HCT116 (cell line): ENCODE results near the gene LDAH. TPM values are rescaled to one million over a fixed set of nuclear protein-coding genes. Genes with fewer than 3 reads are reported as not detected.

Experiments used
- ATAC-seq: fragments of 200-7000 bp; cut with Tn5 transposase; 2 replicates; pipeline ENCODE4 v1.9.1; 2020; ENCODE audit warnings: mild to moderate bottlenecking, moderate library complexity
- BruUV-seq: library from RNA; stranded (reverse); fragments of 400-500 nt; replicated peaks from 2 replicates; lab custom pipeline; 2021; lab: Mats Ljungman, UMichigan
- CTCF ChIA-PET: fragments of 300-600 bp; sonication (Branson Sonifier 250); formaldehyde crosslinking; loops from one replicate; lab custom pipeline; 2021; ENCODE audit warnings: antibody characterized with exemption; lab: Charles Lee
- POLR2A ChIA-PET: fragments of 300-600, 350-600 bp; sonication (Branson Sonifier 250); formaldehyde crosslinking; loops from one replicate; lab custom pipeline; 2021; ENCODE audit warnings: antibody characterized with exemption; lab: Charles Lee
- RAD21 ChIA-PET, 2 experiments: fragments of 300-600 bp; sonication (Branson Sonifier 250); formaldehyde crosslinking; loops; one replicate each; lab custom pipeline; 2023; ENCODE audit warnings: low total read pairs in 2 of 2; ENCODE audit not compliant: uncharacterized antibody in 2 of 2, unreplicated experiment in 2 of 2, low non-redundant PET in 1 of 2; lab: Charles Lee
- DNase-seq: peaks from one replicate; pipeline ENCODE4 v3.0.0-alpha.2; 2010; ENCODE audit warnings: low read depth, low spot score
- H2AFZ ChIP-seq: fragments of 200-600 bp; shearing (Covaris generic), sonication (generic); 2 replicates; pipeline ENCODE4 v1.6.1; 2017; ENCODE audit warnings: low read depth, mixed run types, mixed read lengths, antibody characterized with exemption, low read length; ENCODE audit not compliant: poor library complexity, severe bottlenecking
- H3K27ac ChIP-seq: 2 replicates; pipeline ENCODE4 v1.5.1; 2012; ENCODE audit warnings: low read depth, low read length
- H3K27me3 ChIP-seq: fragments of 200-600 bp; sonication (generic); 2 replicates; pipeline ENCODE4 v1.6.1; 2016; ENCODE audit warnings: mixed run types, low read length, mixed read lengths; ENCODE audit not compliant: insufficient read depth
- H3K36me3 ChIP-seq, 2 experiments: fragments of 200-500 bp in 1 of 2; fragments of 200-600 bp in 1 of 2; sonication (Bioruptor generic) in 1 of 2; sonication (generic) in 1 of 2; 2 replicates each; pipeline versions ENCODE4 v1.5.1 to v1.6.1; 2014 to 2016; ENCODE audit warnings: low read length in 2 of 2, inconsistent platforms in 1 of 2, mixed read lengths in 1 of 2, mixed run types in 1 of 2; ENCODE audit not compliant: insufficient read depth in 2 of 2, control insufficient read depth in 1 of 2
- H3K4me1 ChIP-seq, 2 experiments: fragments of 200-600 bp in 1 of 2; sonication (generic) in 1 of 2; 2 replicates each; pipeline versions ENCODE4 v1.5.1 to v1.6.1; 2012 to 2017; ENCODE audit warnings: low read length in 2 of 2, inconsistent platforms in 1 of 2, mild to moderate bottlenecking in 1 of 2, mixed read lengths in 1 of 2, mixed run types in 1 of 2, moderate library complexity in 1 of 2; ENCODE audit not compliant: insufficient read depth in 2 of 2, control insufficient read depth in 1 of 2
- H3K4me2 ChIP-seq: fragments of 200-600 bp; sonication (generic); 2 replicates; pipeline ENCODE4 v1.6.1; 2017; ENCODE audit warnings: mixed run types, low read length, mixed read lengths
- H3K4me3 ChIP-seq, 2 experiments: fragments of 200-600 bp in 1 of 2; sonication (generic) in 1 of 2; replicated peaks in 1 of 2; 2 replicates each; pipeline ENCODE4 v1.5.1; 2011 to 2016; ENCODE audit warnings: low read length in 2 of 2, control low read depth in 1 of 2, low read depth in 1 of 2, mild to moderate bottlenecking in 1 of 2, mixed read lengths in 1 of 2, mixed run types in 1 of 2
- H3K79me2 ChIP-seq: fragments of 200-600 bp; sonication (generic); 2 replicates; pipeline ENCODE4 v1.6.1; 2017; ENCODE audit warnings: mild to moderate bottlenecking, mixed run types, low read length, moderate library complexity, mixed read lengths; ENCODE audit not compliant: insufficient read depth
- H3K9ac ChIP-seq: fragments of 200-600 bp; sonication (generic); 2 replicates; pipeline ENCODE4 v1.6.1; 2016; ENCODE audit warnings: low read length, mixed read lengths
- H3K9me2 ChIP-seq: fragments of 200-600 bp; sonication (generic), shearing (Covaris generic); 2 replicates; pipeline ENCODE4 v1.6.1; 2017; ENCODE audit warnings: mixed run types, mild to moderate bottlenecking, moderate library complexity; ENCODE audit not compliant: insufficient read depth
- H3K9me3 ChIP-seq, 2 experiments: fragments of 200-500 bp in 1 of 2; fragments of 200-600 bp in 1 of 2; sonication (Bioruptor generic) in 1 of 2; sonication (generic) in 1 of 2; 2 replicates each; pipeline ENCODE4 v1.6.1; 2014 to 2017; ENCODE audit warnings: low read length in 2 of 2, mixed read lengths in 2 of 2, inconsistent platforms in 1 of 2, low read depth in 1 of 2, mild to moderate bottlenecking in 1 of 2, mixed run types in 1 of 2, moderate library complexity in 1 of 2; ENCODE audit not compliant: control insufficient read depth in 1 of 2, insufficient read depth in 1 of 2
- H4K20me1 ChIP-seq: fragments of 200-600 bp; sonication (generic), shearing (Covaris generic); 2 replicates; pipeline ENCODE4 v1.6.1; 2017; ENCODE audit warnings: mixed run types, mild to moderate bottlenecking, moderate library complexity; ENCODE audit not compliant: insufficient read depth
- CEBPB ChIP-seq: IDR thresholded peaks from 2 replicates; pipeline ENCODE4 v1.6.1; 2012; ENCODE audit warnings: low read depth
- CTCF ChIP-seq, 3 experiments: fragments of 200-600 bp in 1 of 3; sonication (generic) in 1 of 3; IDR thresholded peaks in 2 of 3; conservative IDR thresholded peaks in 1 of 3; 2 replicates each; pipeline ENCODE4 v1.5.1; 2012 to 2017; ENCODE audit warnings: low read depth in 2 of 3, low read length in 2 of 3, antibody characterized with exemption in 1 of 3, borderline replicate concordance in 1 of 3, control low read depth in 1 of 3, mild to moderate bottlenecking in 1 of 3, mixed read lengths in 1 of 3, mixed run types in 1 of 3, moderate library complexity in 1 of 3; ENCODE audit not compliant: insufficient read depth in 1 of 3
- EGR1 ChIP-seq: IDR thresholded peaks from 2 replicates; pipeline ENCODE4 v1.6.1; 2012; ENCODE audit warnings: low read depth
- EZH2phosphoT487 ChIP-seq: fragments of 200-600 bp; IDR thresholded peaks from 2 replicates; pipeline ENCODE4 v1.6.1; 2018; ENCODE audit warnings: antibody characterized with exemption, borderline replicate concordance
- FOSL1 ChIP-seq: IDR thresholded peaks from 2 replicates; pipeline ENCODE4 v1.6.1; 2012; ENCODE audit warnings: low read depth
- SP1 ChIP-seq: IDR thresholded peaks from 2 replicates; pipeline ENCODE4 v1.6.1; 2012; ENCODE audit warnings: low read depth
- SRF ChIP-seq: IDR thresholded peaks from 2 replicates; pipeline ENCODE4 v1.6.1; 2012; ENCODE audit warnings: low read depth
- TCF7L2 ChIP-seq: IDR thresholded peaks from 2 replicates; pipeline ENCODE4 v1.7.0; 2011; ENCODE audit warnings: borderline replicate concordance, inconsistent platforms; ENCODE audit not compliant: insufficient read depth, insufficient read length; ENCODE audit errors: extremely low read depth
- YY1 ChIP-seq: IDR thresholded peaks from 2 replicates; pipeline ENCODE4 v1.6.1; 2011; ENCODE audit warnings: low read length, low read depth, moderate library complexity, mild to moderate bottlenecking; ENCODE audit not compliant: insufficient replicate concordance; ENCODE audit errors: extremely low read depth
- ZFX ChIP-seq: fragments of 450-650 bp; IDR thresholded peaks from 2 replicates; pipeline ENCODE4 v1.6.1; 2017
- intact Hi-C: fragments of 100-400 bp; cut with micrococcal nuclease; formaldehyde crosslinking; loops from 2 replicates; pipeline ENCODE4 v1.10.0; 2022
- total RNA-seq: library from RNA; stranded (reverse); gene quantifications from one replicate; pipeline ENCODE4 v1.2.1, GENCODE V29; 2021; ENCODE audit not compliant: unreplicated experiment
- TF ChIP-seq, protein P1 (sequence below): IDR thresholded peaks from 2 replicates; pipeline ENCODE4 v1.6.1; 2012
- TF ChIP-seq, protein P2 (sequence below): IDR thresholded peaks from 2 replicates; pipeline ENCODE4 v1.6.1; 2011; ENCODE audit warnings: mild to moderate bottlenecking, low read length, moderate library complexity; ENCODE audit not compliant: insufficient replicate concordance; ENCODE audit errors: extremely low read depth

The LDAH gene
- total RNA-seq, 1 experiment from 2014 or later = 25.7 TPM

- Histone ChIP-seq H4K20me1 (no peaks in the 10 kb centered on the region), H3K9me3 (no peaks in the 10 kb centered on the region), H3K9ac (no peak overlapping the region), H3K4me2 (no peak overlapping the region), H2AFZ (no peak overlapping the region), H3K27ac (no peak overlapping the region)
- ChIA-PET CTCF (interaction anchor here (1.0 to 2.1 kb wide), 3 partner anchors 17 to 350 kb away, joined by 3 to 12 read pairs (median 6); no protein-coding TSS in a partner anchor), POLR2A (no interaction called here)
- BruUV-seq = no TSS peak
- no peak for DNase-seq
- TF ChIP-seq, protein P1, sequence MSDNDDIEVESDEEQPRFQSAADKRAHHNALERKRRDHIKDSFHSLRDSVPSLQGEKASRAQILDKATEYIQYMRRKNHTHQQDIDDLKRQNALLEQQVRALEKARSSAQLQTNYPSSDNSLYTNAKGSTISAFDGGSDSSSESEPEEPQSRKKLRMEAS = no peak
- no peak for TF ChIP-seq EZH2phosphoT487
- no peak for TF ChIP-seq YY1
- TF ChIP-seq ZFX = no peak
- TF ChIP-seq TCF7L2 = no peak
- no peak for TF ChIP-seq FOSL1
- TF ChIP-seq SRF = no peak
- no peak for TF ChIP-seq CEBPB
- TF ChIP-seq, protein P2, sequence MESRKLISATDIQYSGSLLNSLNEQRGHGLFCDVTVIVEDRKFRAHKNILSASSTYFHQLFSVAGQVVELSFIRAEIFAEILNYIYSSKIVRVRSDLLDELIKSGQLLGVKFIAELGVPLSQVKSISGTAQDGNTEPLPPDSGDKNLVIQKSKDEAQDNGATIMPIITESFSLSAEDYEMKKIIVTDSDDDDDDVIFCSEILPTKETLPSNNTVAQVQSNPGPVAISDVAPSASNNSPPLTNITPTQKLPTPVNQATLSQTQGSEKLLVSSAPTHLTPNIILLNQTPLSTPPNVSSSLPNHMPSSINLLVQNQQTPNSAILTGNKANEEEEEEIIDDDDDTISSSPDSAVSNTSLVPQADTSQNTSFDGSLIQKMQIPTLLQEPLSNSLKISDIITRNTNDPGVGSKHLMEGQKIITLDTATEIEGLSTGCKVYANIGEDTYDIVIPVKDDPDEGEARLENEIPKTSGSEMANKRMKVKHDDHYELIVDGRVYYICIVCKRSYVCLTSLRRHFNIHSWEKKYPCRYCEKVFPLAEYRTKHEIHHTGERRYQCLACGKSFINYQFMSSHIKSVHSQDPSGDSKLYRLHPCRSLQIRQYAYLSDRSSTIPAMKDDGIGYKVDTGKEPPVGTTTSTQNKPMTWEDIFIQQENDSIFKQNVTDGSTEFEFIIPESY = no peak
- no peak for TF ChIP-seq CTCF (IDR thresholded peaks at IDR 0.05 in 2 of 3, conservative IDR thresholded peaks at IDR 0.05 in 1 of 3; ENCODE audit: borderline replicate concordance in 1 of 3, insufficient read depth in 1 of 3, low read depth in 2 of 3, low read length in 2 of 3)
- TF ChIP-seq SP1 = no peak
- TF ChIP-seq EGR1 = no peak
- TF ChIP-seq, all 23 proteins: peak for 0
- Histone ChIP-seq H3K36me3 (no peaks in the 10 kb centered on the region; a peak in 1 of 4 replicates), H3K9me2 (no peaks in the 10 kb centered on the region), H3K4me1 (peaks cover 0 to 11% of the 10 kb centered on the region in 2 experiments; a peak in 2 of 4 replicates), H3K4me3 (no peak overlapping the region), H3K79me2 (no peaks in the 10 kb centered on the region), H3K27me3 (no peaks in the 10 kb centered on the region)
- RAD21 ChIA-PET = no interaction called here
- intact Hi-C loops = no loop called here
- ATAC-seq = no peak
Measured at GRCh38 chr2:20678086-20678395, 144.9 kb downstream of the LDAH start.
